ENCODE results near the gene ENSA. TPM values are rescaled to one million over a fixed set of nuclear protein-coding genes. Genes with fewer than 3 reads are reported as not detected.

ENSA gene
- polyA plus RNA-seq, 3 donors: 30.6 to 40.3 (median 38.5) TPM

DNA sequence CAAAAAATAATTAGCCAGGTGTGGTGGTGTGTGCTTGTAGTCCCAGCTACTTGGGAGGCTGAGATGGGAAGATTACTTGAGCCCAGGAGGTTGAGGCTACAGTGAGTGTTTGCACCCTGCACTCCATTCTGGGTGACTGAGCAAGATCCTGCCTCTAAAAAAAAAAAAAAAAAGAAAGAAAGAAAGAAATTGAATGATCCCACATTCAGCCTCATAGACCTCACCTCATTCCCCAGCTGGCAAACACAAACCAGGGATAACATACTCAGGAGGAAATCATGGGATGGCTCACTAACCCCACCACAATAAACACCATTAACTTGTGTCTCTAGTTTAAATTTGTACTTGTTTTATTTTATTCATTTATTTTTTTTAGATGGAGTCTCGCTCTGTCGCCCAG, 8.5 kb downstream of the ENSA start:
- H3K36me3 Mint-ChIP-seq: peaks cover 65 to 84% of the 10 kb centered on the region in 2 donors
- Histone ChIP-seq H2AFZ (ENCODE audit: insufficient read depth, low read depth, low read length, poor library complexity, severe bottlenecking) (no peak overlapping the region), H3K4me2 (replicated peaks; ENCODE audit: extremely low read depth, low read length, poor library complexity, severe bottlenecking) (no peak overlapping the region), H3K27me3 (ENCODE audit: control insufficient read depth in 2 of 2, insufficient read depth in 2 of 2, low read length in 2 of 2) (no peaks in the 10 kb centered on the region), H3K79me2 (ENCODE audit: insufficient read depth, low read length) (peaks cover 52% of the 10 kb centered on the region), H3K36me3 (replicated peaks in 1 of 2; ENCODE audit: control insufficient read depth in 1 of 2, insufficient read depth in 2 of 2, low read length in 2 of 2) (peaks cover 33 to 47% of the 10 kb centered on the region in 2 donors), H3K9ac (ENCODE audit: insufficient read depth, low read length, poor library complexity, severe bottlenecking) (no peak overlapping the region), H3K4me1 (ENCODE audit: control insufficient read depth in 1 of 2, insufficient read depth in 2 of 2, low read length in 2 of 2) (peaks cover 25 to 52% of the 10 kb centered on the region in 2 donors), H3K27ac (ENCODE audit: low read depth in 1 of 2, low read length in 2 of 2) (no peak overlapping the region), H3K9me3 (replicated peaks in 1 of 2; ENCODE audit: control insufficient read depth in 1 of 2, insufficient read depth in 1 of 2, low read length in 2 of 2) (no peaks in the 10 kb centered on the region), H3K4me3 (replicated peaks in 1 of 3; ENCODE audit: low read depth in 2 of 3, low read length in 3 of 3) (peak overlapping the region in 1 of 3 experiments; percentile 37), H4K20me1 (ENCODE audit: insufficient read depth, low read length) (no peaks in the 10 kb centered on the region)
- no peak for DNase-seq
- intact Hi-C loops (cut with micrococcal nuclease): loop anchor here (5.0 kb wide), 2 partner anchors 39 to 59 kb away; no protein-coding TSS in a partner anchor
- WGBS (ENCODE audit: insufficient coverage): no CpG with 5 or more reads among the region's 2 CpGs
- TF ChIP-seq, protein P1, sequence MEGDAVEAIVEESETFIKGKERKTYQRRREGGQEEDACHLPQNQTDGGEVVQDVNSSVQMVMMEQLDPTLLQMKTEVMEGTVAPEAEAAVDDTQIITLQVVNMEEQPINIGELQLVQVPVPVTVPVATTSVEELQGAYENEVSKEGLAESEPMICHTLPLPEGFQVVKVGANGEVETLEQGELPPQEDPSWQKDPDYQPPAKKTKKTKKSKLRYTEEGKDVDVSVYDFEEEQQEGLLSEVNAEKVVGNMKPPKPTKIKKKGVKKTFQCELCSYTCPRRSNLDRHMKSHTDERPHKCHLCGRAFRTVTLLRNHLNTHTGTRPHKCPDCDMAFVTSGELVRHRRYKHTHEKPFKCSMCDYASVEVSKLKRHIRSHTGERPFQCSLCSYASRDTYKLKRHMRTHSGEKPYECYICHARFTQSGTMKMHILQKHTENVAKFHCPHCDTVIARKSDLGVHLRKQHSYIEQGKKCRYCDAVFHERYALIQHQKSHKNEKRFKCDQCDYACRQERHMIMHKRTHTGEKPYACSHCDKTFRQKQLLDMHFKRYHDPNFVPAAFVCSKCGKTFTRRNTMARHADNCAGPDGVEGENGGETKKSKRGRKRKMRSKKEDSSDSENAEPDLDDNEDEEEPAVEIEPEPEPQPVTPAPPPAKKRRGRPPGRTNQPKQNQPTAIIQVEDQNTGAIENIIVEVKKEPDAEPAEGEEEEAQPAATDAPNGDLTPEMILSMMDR (IDR thresholded peaks at IDR 0.05): no peak
- no peaks in the 10 kb centered on the region for H3K27me3 Mint-ChIP-seq (ENCODE audit: low read depth in 3 of 3)
- H3K4me3 Mint-ChIP-seq: peak overlapping the region in 1 of 2 donors; percentile 71
- peak overlapping the region; percentile 84 to 92 (median 85) for H3K27ac Mint-ChIP-seq
- H3K4me1 Mint-ChIP-seq: peaks cover 50% of the 10 kb centered on the region
- no peaks in the 10 kb centered on the region for H3K9me3 Mint-ChIP-seq

DNA sequence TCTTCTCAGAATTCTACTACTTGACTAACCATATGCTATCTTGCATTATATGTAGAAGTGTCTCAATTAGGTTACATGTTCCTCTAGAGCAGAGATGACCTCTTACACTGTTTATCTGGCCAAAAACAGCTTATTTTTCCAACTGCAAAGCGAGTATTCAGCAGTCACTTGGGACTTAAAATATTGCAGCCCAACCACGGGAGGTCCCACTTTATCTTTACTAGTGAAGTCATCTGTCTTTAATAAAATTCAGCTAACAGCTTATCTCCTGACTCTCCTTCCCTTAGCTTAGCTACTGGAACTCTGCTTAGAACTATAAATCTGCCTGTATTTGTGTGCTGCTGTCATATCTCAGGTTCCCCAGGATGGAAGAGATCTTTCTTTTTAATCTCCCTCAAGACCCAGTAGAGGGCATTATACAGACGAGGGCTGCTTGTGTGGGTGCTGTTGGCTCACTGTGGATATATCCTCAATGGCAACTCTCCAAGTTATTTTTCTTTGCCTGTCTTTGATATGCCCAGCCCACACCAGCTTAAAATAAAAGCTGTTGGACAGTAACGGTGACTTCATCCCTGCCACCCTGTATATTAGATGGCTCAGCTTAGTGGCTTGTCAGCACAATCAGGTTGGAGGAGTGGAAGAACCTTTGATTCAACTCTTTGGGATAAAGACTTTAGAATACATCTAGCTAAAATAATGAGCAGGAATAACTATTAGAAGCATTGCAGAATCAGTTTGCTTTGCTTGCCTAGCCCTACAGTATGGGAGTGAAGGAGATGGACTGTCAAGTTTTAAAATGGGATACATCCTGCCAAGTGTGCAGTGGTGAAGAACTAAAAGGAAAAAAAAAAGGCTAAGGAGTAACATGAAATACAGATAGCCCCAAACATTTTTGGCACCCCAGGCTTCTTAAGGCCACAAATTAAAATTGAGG, 9.6 kb downstream of the ENSA start:
- H3K27ac ChIP-seq (ENCODE audit: low read depth in 1 of 2, low read length in 2 of 2): peak overlapping the region in 1 of 2 donors; percentile 60
- peak; percentile 57 to 72 (median 60) for DNase-seq
- no peak overlapping the region for H3K9ac ChIP-seq (ENCODE audit: insufficient read depth, low read length, poor library complexity, severe bottlenecking)

More for the DNA sequence above, 9.6 kb downstream of the ENSA start:
- no peak overlapping the region for H2AFZ ChIP-seq (ENCODE audit: insufficient read depth, low read depth, low read length, poor library complexity, severe bottlenecking)
- H3K9me3 ChIP-seq (replicated peaks in 1 of 2; ENCODE audit: control insufficient read depth in 1 of 2, insufficient read depth in 1 of 2, low read length in 2 of 2): no peaks in the 10 kb centered on the region
- Mint-ChIP-seq H3K27ac (peak overlapping the region; percentile 84 to 90 (median 84)), H3K4me3 (peak overlapping the region; percentile 3 to 22), H3K9me3 (peaks cover 0 to 4% (median 0%) of the 10 kb centered on the region in 7 donors), H3K36me3 (peaks cover 62 to 79% of the 10 kb centered on the region in 2 donors), H3K27me3 (ENCODE audit: low read depth in 3 of 3) (peaks cover 0 to 2% (median 0%) of the 10 kb centered on the region in 3 donors), H3K4me1 (peaks cover 61% of the 10 kb centered on the region)
- H4K20me1 ChIP-seq (ENCODE audit: insufficient read depth, low read length): no peaks in the 10 kb centered on the region
- H3K36me3 ChIP-seq (replicated peaks in 1 of 2; ENCODE audit: control insufficient read depth in 1 of 2, insufficient read depth in 2 of 2, low read length in 2 of 2): peaks cover 22 to 37% of the 10 kb centered on the region in 2 donors
- peak overlapping the region in 1 of 3 experiments; percentile 19 for H3K4me3 ChIP-seq (replicated peaks in 1 of 3; ENCODE audit: low read depth in 2 of 3, low read length in 3 of 3)
- WGBS (ENCODE audit: insufficient coverage): 100% methylated on average over 1 of the region's 4 CpGs
- peaks cover 35 to 63% of the 10 kb centered on the region in 2 donors for H3K4me1 ChIP-seq (ENCODE audit: control insufficient read depth in 1 of 2, insufficient read depth in 2 of 2, low read length in 2 of 2)
- no peaks in the 10 kb centered on the region for H3K27me3 ChIP-seq (ENCODE audit: control insufficient read depth in 2 of 2, insufficient read depth in 2 of 2, low read length in 2 of 2)
- TF ChIP-seq, protein P1 (IDR thresholded peaks at IDR 0.05): peak; percentile 42
- peak overlapping the region; percentile 49 for H3K4me2 ChIP-seq (replicated peaks; ENCODE audit: extremely low read depth, low read length, poor library complexity, severe bottlenecking)
- H3K79me2 ChIP-seq (ENCODE audit: insufficient read depth, low read length): peaks cover 55% of the 10 kb centered on the region
- intact Hi-C loops (cut with micrococcal nuclease): loop anchor here (5.0 kb wide), 2 partner anchors 38 to 58 kb away; no protein-coding TSS in a partner anchor
